Esophagus squamous epithelium (tissue), 5 donors: ENCODE results near the gene GPN1. TPM values are rescaled to one million over a fixed set of nuclear protein-coding genes. Genes with fewer than 3 reads are reported as not detected.

ENCODE experiments used
- DNase-seq: peaks from one replicate; lab custom pipeline; 2025; lab: John Stamatoyannopoulos, UW
- H3K27ac ChIP-seq, 4 donors: fragments of 200-600 bp; sonication (generic); one replicate each; pipeline ENCODE4 v1.5.1; 2016 to 2019; ENCODE audit warnings: mild to moderate bottlenecking in 1 of 4
- H3K27me3 ChIP-seq, 4 donors: fragments of 200-600 bp; sonication (generic); 1 replicate in 3 of 4; 2 replicates in 1 of 4; pipeline versions ENCODE4 v1.5.1 to v1.6.0; 2017 to 2021; ENCODE audit warnings: antibody characterized with exemption in 1 of 4
- H3K36me3 ChIP-seq, 3 donors: fragments of 200-600 bp; sonication (generic); one replicate each; pipeline ENCODE4 v1.5.1; 2016 to 2019
- H3K4me1 ChIP-seq, 3 donors: fragments of 200-600 bp; sonication (generic); one replicate each; pipeline ENCODE4 v1.5.1; 2017 to 2019
- H3K4me3 ChIP-seq, 4 donors: fragments of 200-600 bp; sonication (generic); 1 replicate in 3 of 4; 2 replicates in 1 of 4; pipeline ENCODE4 v1.5.1; 2016 to 2019; ENCODE audit warnings: mild to moderate bottlenecking in 2 of 4, moderate library complexity in 1 of 4
- H3K9me3 ChIP-seq, 3 donors: fragments of 200-600 bp; sonication (generic); one replicate each; pipeline ENCODE4 v1.5.1; 2016 to 2019
- CTCF ChIP-seq, 6 experiments: fragments of 450-650 bp in 4 of 6; fragments of 200-600 bp in 2 of 6; sonication (generic) in 2 of 6; IDR thresholded peaks; one replicate each; pipeline ENCODE4 v1.5.1; 2016 to 2019; ENCODE audit warnings: antibody characterized with exemption in 6 of 6, mild to moderate bottlenecking in 4 of 6, moderate library complexity in 4 of 6
- POLR2A ChIP-seq, 4 donors: fragments of 450-650 bp; IDR thresholded peaks; one replicate each; pipeline ENCODE4 v1.6.1; 2017; ENCODE audit warnings: antibody characterized with exemption in 4 of 4, mild to moderate bottlenecking in 4 of 4, moderate library complexity in 3 of 4
- WGBS, 2 donors: methylation state at CpG; one replicate each; pipeline ENCODE4 v1.1.5; 2018; 5-methylcytosine and 5-hydroxymethylcytosine counted together
- intact Hi-C: fragments of 100-400 bp; cut with DNase I; formaldehyde crosslinking; loops from one replicate; pipeline ENCODE4 v1.15.0; 2022
- total RNA-seq, 4 donors: library from RNA; depleted of rRNA; stranded (reverse); fragments of >200 nt; gene quantifications; one replicate each; pipeline ENCODE4 v1.1.0, GENCODE V29; 2016
- donor health status: DM: yes; HTN: yes; CAD: no.

GPN1 gene
- total RNA-seq, 4 donors from 2014 or later = 17.3 to 36.4 (median 31.6) TPM

DNA sequence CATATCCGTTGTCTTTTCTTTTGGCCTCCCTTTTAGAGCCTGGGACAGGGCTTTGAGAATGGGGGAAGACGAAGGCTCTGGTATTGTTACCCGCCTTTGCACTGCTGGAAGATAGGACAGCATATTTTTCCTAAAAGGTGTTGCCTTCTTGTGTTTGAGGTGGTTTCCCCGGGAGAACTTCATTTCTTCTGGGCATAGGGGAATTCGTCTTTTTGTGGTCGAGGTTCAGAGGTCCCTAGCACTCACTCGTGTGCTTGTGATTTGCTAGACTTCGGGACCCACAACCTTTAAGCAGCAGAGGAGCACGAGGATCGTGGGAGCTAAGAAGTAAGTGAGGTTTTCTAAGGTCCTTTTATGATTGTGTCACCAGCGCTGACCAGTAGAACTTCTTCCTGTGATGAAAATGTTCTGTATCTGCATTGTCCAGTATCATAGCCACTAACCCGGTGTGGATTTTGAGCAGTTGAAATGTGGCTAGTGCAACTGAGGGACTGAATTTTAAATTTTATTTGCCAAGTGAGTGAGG, 45.4 kb upstream of the GPN1 start:
- Histone ChIP-seq H3K4me1 (peaks cover 12 to 40% (median 17%) of the 10 kb centered on the region in 3 donors), H3K27me3 (no peaks in the 10 kb centered on the region), H3K4me3 (peak overlapping the region; percentile 49 to 79 (median 64)), H3K9me3 (peaks cover 0 to 11% (median 7%) of the 10 kb centered on the region in 3 donors), H3K36me3 (no peaks in the 10 kb centered on the region), H3K27ac (peak overlapping the region; percentile 59 to 84 (median 80))
- WGBS, 2 donors = 2 to 3% methylated on average over 12 of the region's 12 CpGs
- DNase-seq = no peak
- TF ChIP-seq CTCF (IDR thresholded peaks at IDR 0.05) = no peak
- TF ChIP-seq POLR2A (IDR thresholded peaks at IDR 0.05) = no peak
- intact Hi-C loops = no loop called here

GRCh38 chr2:27584597-27584996, 44.3 kb upstream of the GPN1 start:
- Histone ChIP-seq H3K27ac (no peak overlapping the region), H3K4me1 (peaks cover 12 to 40% (median 17%) of the 10 kb centered on the region in 3 donors), H3K36me3 (no peaks in the 10 kb centered on the region), H3K4me3 (peak overlapping the region in 1 of 4 donors; percentile 17), H3K9me3 (peaks cover 0 to under 1% (median 0%) of the 10 kb centered on the region in 3 donors), H3K27me3 (no peaks in the 10 kb centered on the region)
- intact Hi-C loops = no loop called here
- WGBS, 2 donors = 67 to 86% methylated on average over 3 of the region's 3 CpGs
- no peak for TF ChIP-seq CTCF (IDR thresholded peaks at IDR 0.05)
- no peak for TF ChIP-seq POLR2A (IDR thresholded peaks at IDR 0.05)
- DNase-seq = no peak

DNA sequence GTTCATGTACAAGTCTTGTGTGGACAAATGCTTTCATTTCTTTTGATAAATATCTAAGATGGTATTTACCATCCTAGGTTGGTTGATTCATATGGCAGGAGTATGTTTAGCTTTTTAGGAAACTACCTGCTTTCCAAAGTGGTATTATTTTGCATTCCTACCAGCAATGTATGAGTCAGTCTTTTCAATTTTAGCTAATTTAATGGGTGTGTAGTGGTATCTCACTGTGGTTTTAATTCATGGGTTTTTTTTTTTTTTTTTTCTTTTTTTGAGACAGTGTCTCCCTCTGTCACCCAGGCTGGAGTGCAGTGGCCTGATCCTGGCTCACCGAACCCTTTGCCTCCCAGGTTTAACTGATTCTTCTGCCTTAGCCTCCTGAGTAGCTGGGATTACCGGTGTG, 41.8 kb upstream of the GPN1 start:
- 96 to 100% methylated on average over 1 to 2 of the region's 2 CpGs for WGBS, 2 donors
- Histone ChIP-seq H3K9me3 (peaks cover 0 to 16% (median 0%) of the 10 kb centered on the region in 3 donors), H3K27ac (no peak overlapping the region), H3K4me3 (no peak overlapping the region), H3K27me3 (no peaks in the 10 kb centered on the region), H3K36me3 (peaks cover 0 to 11% (median 0%) of the 10 kb centered on the region in 3 donors), H3K4me1 (peaks cover 12 to 40% (median 17%) of the 10 kb centered on the region in 3 donors)
- intact Hi-C loops = no loop called here
- no peak for DNase-seq
- TF ChIP-seq CTCF (IDR thresholded peaks at IDR 0.05) = no peak
- no peak for TF ChIP-seq POLR2A (IDR thresholded peaks at IDR 0.05)

DNA sequence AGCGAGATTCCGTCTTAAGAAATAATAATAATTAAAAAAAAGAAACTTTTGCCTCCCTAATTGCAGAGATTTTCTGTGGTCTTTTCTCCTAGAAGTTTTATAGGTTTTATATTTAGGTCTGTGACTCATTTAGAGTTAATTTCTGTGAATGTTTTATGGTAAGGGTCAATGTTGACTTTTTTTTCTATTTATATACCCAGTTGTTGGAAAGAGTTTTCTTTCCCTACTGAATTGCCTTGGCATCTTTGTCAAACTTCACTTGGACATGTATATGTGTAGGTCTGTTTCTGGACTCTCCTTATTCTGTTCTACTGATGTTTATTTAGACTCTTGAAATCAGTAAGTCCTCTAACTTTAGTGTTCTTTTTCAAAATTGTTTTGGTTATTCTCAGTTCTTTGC, 40.5 kb upstream of the GPN1 start:
- peaks cover 0 to 16% (median 0%) of the 10 kb centered on the region in 3 donors for H3K9me3 ChIP-seq
- intact Hi-C loops = no loop called here
- H3K27ac ChIP-seq = no peak overlapping the region
- no peak for TF ChIP-seq CTCF (IDR thresholded peaks at IDR 0.05)
- TF ChIP-seq POLR2A (IDR thresholded peaks at IDR 0.05) = no peak
- peaks cover 12 to 32% (median 17%) of the 10 kb centered on the region in 3 donors for H3K4me1 ChIP-seq
- whole genome bisulfite sequencing, 2 donors = 100% methylated on average over 2 of the region's 2 CpGs
- no peaks in the 10 kb centered on the region for H3K27me3 ChIP-seq
- no peak overlapping the region for H3K4me3 ChIP-seq
- peaks cover 0 to 12% (median 0%) of the 10 kb centered on the region in 3 donors for H3K36me3 ChIP-seq
- DNase-seq = no peak

DNA sequence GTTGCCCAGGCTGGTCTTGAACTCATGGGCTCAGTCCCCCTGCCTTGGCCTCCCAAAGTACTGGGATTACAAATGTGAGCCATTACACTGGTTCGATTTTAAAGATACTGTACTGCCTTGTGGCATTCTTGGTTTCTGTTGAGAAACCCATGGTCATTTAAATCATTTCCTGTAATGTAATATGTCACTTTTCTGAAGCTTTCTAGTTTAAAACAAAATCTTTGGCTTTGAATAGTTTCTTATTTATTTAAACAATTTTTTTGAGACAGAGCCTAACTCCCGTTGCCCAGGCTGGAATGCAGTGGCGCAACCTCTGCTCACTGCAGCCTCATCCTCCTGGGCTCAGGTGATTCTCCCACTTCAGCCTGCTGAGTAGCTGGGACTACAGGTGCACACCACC, 37.1 kb upstream of the GPN1 start:
- no peak for TF ChIP-seq POLR2A (IDR thresholded peaks at IDR 0.05)
- TF ChIP-seq CTCF (IDR thresholded peaks at IDR 0.05) = no peak

More for the DNA sequence above, 37.1 kb upstream of the GPN1 start:
- 77 to 85% methylated on average over 3 of the region's 3 CpGs for WGBS, 2 donors
- Histone ChIP-seq H3K27ac (no peak overlapping the region), H3K9me3 (peaks cover 0 to 28% (median 15%) of the 10 kb centered on the region in 3 donors), H3K27me3 (no peaks in the 10 kb centered on the region), H3K4me1 (no peaks in the 10 kb centered on the region), H3K36me3 (peaks cover 0 to 28% (median 0%) of the 10 kb centered on the region in 3 donors), H3K4me3 (no peak overlapping the region)
- intact Hi-C loops = no loop called here
- DNase-seq = no peak
